HUES6 (cell line): Measurements from ENCODE around the gene DES.

Experiments used
- H3K27ac ChIP-seq: 2 replicates; pipeline ENCODE4 v1.7.0; 2013; ENCODE audit warnings: low read depth, mild to moderate bottlenecking, low read length, inconsistent platforms
- H3K27me3 ChIP-seq: 2 replicates; pipeline ENCODE4 v1.6.1; 2013; ENCODE audit warnings: low read length; ENCODE audit not compliant: control insufficient read depth, insufficient read depth
- H3K36me3 ChIP-seq: 2 replicates; pipeline ENCODE4 v1.6.1; 2013; ENCODE audit warnings: low read length; ENCODE audit not compliant: control insufficient read depth, insufficient read depth
- H3K4me1 ChIP-seq: 2 replicates; pipeline ENCODE4 v1.6.1; 2013; ENCODE audit warnings: low read length; ENCODE audit not compliant: control insufficient read depth, insufficient read depth
- H3K4me3 ChIP-seq: 2 replicates; pipeline ENCODE4 v1.5.1; 2013; ENCODE audit warnings: low read depth, low read length
- H3K9ac ChIP-seq: one replicate; pipeline ENCODE4 v1.6.1; 2013; ENCODE audit warnings: mild to moderate bottlenecking, low read length
- H3K9me3 ChIP-seq: 2 replicates; pipeline ENCODE4 v1.6.1; 2013; ENCODE audit warnings: low read depth, low read length; ENCODE audit not compliant: control insufficient read depth, insufficient read depth

Gene DES

GRCh38 chr2:219471476-219472371 lies 53.5 kb downstream of the DES start:
- Histone ChIP-seq H3K9ac (no peak overlapping the region), H3K9me3 (no peaks in the 10 kb centered on the region), H3K27me3 (no peaks in the 10 kb centered on the region), H3K27ac (no peak overlapping the region), H3K36me3 (0 out of 2 replicates have a peak, but pooled peaks cover 2% of the 10 kb centered on the region), H3K4me1 (peaks cover 8% of the 10 kb centered on the region; the same call in 1 of the 2 replicates), H3K4me3 (no peak overlapping the region)

GRCh38 chr2:219472629-219473187 lies 54.5 kb downstream of the DES start:
- H3K4me1 ChIP-seq, result peaks cover 13% of the 10 kb centered on the region
- no peak overlapping the region for H3K27ac ChIP-seq
- no peak overlapping the region for H3K9ac ChIP-seq
- H3K27me3 ChIP-seq, result no peaks in the 10 kb centered on the region
- no peaks in the 10 kb centered on the region for H3K36me3 ChIP-seq
- H3K9me3 ChIP-seq, result no peaks in the 10 kb centered on the region
- H3K4me3 ChIP-seq, result no peak overlapping the region

GRCh38 chr2:219473511-219473910 lies 55.3 kb downstream of the DES start:
- Histone ChIP-seq H3K9me3 (no peaks in the 10 kb centered on the region), H3K4me1 (peaks cover 13% of the 10 kb centered on the region), H3K36me3 (no peaks in the 10 kb centered on the region), H3K9ac (no peak overlapping the region), H3K4me3 (no peak overlapping the region), H3K27me3 (no peaks in the 10 kb centered on the region), H3K27ac (no peak overlapping the region)

- H3K9me3 ChIP-seq, result no peaks in the 10 kb centered on the region
- H3K9ac ChIP-seq, result no peak overlapping the region
- no peak overlapping the region for H3K4me3 ChIP-seq
- H3K36me3 ChIP-seq, result no peaks in the 10 kb centered on the region
- H3K27ac ChIP-seq, result no peak overlapping the region
- H3K27me3 ChIP-seq, result no peaks in the 10 kb centered on the region
- H3K4me1 ChIP-seq, result peaks cover 13% of the 10 kb centered on the region
Observed at GRCh38 chr2:219474285-219475060, 56.3 kb downstream of the DES start.

GRCh38 chr2:219475278-219475677 lies 57.1 kb downstream of the DES start:
- Histone ChIP-seq H3K9ac (no peak overlapping the region), H3K27ac (no peak overlapping the region), H3K4me3 (no peak overlapping the region), H3K36me3 (no peaks in the 10 kb centered on the region), H3K4me1 (peaks cover 13% of the 10 kb centered on the region), H3K9me3 (no peaks in the 10 kb centered on the region), H3K27me3 (no peaks in the 10 kb centered on the region)

GRCh38 chr2:219475697-219476651 lies 57.8 kb downstream of the DES start:
- Histone ChIP-seq H3K27ac (no peak overlapping the region), H3K9me3 (no peaks in the 10 kb centered on the region), H3K4me3 (peak overlapping the region; percentile 64), H3K9ac (no peak overlapping the region), H3K4me1 (peaks cover 13% of the 10 kb centered on the region), H3K36me3 (no peaks in the 10 kb centered on the region), H3K27me3 (peaks cover 3% of the 10 kb centered on the region; the same call in 1 of the 2 replicates)
